ENCODE measurements around the gene ASS1.

DNA sequence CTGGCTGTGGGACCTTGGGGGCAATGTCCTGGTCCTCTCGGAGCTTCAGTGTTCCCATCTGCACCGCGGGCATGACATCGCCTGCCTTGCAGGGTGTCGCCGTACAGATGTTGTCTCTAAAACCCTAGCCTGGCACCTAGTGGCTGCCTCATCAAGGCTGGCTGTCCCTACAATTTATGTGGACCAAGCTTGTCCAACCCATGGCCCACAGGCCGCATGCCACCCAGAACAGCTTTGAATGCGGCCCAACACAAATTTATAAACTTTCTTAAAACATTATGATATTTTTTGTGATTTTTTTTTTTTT is 18.3 kb upstream of the ASS1 start:
- TF ChIP-seq, protein P1, sequence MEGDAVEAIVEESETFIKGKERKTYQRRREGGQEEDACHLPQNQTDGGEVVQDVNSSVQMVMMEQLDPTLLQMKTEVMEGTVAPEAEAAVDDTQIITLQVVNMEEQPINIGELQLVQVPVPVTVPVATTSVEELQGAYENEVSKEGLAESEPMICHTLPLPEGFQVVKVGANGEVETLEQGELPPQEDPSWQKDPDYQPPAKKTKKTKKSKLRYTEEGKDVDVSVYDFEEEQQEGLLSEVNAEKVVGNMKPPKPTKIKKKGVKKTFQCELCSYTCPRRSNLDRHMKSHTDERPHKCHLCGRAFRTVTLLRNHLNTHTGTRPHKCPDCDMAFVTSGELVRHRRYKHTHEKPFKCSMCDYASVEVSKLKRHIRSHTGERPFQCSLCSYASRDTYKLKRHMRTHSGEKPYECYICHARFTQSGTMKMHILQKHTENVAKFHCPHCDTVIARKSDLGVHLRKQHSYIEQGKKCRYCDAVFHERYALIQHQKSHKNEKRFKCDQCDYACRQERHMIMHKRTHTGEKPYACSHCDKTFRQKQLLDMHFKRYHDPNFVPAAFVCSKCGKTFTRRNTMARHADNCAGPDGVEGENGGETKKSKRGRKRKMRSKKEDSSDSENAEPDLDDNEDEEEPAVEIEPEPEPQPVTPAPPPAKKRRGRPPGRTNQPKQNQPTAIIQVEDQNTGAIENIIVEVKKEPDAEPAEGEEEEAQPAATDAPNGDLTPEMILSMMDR (IDR thresholded peaks at IDR 0.05 in 8 of 11, conservative IDR thresholded peaks at IDR 0.05 in 3 of 11), result no peak
- TF ChIP-seq POLR2A (IDR thresholded peaks at IDR 0.05), result no peak

All from spleen (tissue), 7 donors.